Cerebellar cortex (tissue), 1 donor: ENCODE data around the gene MSI2.

Experiments
- DNase-seq: peaks from one replicate; pipeline ENCODE4 v3.0.0-alpha.2; 2015; ENCODE audit warnings: low spot score

The MSI2 gene

DNA sequence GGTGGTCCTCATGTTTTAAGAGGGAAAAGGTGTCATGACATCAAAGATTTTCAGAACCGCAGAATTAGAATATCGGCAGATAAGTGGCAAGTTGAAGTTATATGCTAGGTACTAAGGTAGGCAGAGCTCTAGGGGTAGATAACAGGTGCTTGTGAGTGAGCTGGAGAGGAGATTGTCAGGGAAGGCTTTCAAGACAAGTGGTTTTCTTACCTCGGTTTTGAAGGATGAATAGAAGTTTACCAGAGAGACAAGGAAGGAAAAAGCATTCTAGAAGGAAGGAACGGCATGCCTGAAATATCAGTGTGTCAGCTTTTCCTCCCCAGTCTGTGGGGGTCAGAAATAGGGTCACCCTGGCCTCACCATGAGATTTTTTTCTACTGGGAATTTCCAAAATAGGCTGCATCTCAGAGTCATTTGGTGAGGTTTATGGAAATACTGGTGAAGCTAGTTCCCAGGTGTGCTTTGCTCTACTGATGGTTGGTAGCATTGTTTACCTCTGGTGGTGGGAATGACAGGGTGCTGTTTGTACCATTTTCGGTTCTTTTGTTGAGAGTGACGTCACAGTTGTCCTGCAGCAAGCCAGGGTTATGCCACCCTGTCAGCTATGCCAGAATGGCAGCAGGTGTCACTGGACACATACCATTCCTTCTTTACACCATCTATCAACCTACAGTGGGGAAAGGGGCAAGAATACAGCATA is 112.5 kb downstream of the MSI2 start:
- no peak for DNase-seq

DNA sequence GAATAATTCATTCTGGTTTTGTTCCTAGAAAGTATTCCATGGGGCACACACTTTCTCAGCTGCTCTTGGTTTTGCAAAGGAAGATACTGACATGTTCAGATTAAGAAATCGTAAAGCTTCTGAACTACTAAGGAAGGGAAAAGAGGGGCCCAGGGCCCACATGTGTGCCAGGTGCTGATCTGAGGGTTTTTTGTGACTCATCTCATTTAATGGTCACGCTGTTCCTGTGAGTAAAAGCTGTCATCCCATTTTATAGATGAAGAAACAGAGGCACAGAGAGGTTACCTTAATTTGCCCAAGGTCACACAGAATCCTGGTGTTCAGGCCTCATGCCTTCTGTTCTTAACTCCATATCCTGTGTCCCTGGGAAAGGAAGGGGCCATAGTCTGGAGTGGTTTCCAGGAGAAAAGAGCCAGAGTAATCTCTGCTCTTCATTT is 113.2 kb downstream of the MSI2 start:
- no peak for DNase-seq

DNA sequence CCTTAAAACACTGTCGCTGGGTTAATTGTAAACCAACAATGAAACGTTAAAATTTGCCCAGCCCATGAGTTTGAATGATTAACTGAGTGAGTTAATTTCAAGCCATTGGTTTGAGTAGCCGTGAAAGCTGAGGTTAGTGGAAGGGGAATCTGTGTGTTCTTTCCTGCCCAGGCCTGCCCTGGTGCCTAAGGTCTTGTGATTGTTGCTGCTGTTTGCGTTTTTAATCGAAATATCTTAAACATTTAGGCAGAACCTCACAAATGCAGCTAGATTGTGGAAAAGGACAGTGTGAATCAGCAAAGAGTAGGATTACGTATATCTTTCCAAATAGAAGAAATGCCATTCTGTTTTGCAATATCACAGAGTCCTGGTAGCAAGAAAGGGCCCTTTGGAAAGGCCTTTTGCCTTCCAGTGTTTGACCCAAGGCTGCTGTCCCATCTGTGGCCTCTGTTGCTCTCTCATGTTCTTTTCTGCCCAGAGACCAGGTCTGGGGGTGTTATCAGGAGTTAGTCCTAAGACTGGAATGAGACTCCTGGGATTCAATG is 113.8 kb downstream of the MSI2 start:
- DNase-seq: no peak

DNA sequence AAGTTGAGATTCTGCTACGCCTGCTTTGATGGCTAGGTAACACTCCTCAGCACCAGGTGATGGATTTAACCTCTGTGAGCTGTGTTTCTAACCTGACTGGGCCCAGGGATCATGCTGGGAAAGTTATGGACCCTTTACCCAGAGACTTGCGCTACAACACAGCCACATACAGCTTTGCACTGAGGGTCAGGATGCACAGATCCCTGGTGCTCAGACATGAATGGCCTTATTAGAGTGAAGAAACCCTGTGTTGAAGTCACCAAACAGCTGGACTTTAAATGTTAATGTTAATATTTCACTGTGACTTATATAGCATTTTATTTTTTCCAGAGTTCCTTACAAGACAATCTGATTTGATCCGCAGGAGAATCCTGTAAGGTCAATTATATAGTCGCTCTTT is 114.3 kb downstream of the MSI2 start:
- no peak for DNase-seq

DNA sequence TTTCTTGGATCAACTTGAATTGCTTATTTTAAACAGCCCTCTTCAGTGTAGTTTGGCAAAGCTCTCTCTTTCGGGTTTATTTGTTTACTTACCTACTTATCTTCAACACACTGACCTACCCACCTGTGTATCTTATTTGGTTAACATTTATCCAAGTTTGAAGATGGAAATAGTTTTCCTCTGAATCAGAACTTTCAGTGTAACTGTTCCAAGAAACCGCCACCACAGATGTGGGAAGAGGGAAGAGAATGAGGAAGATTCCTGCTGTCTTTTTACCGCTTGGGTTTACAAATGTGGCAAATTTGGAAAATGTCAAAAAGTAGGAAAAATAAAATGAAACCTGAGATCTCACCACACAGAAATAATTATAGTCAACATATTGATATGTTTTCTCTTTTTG is 115.8 kb downstream of the MSI2 start:
- no peak for DNase-seq

DNA sequence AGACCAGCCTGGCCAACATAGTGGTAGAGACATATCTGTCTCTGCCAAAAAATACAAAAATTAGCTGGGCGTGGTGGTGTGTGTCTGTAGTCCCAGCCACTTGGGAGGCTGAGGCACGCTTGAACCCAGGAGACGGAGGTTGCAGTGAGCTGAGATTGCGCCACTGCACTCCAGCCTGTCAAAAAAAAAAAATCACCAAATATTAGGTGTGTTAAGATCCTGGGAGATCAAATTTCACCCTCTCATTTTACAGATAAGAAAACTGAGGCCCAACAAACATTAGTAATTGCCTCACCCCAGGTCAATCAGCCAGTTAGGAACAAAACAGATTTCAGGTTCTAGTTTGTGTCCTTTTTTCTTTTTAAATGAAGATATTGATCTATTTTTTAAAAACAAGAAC is 116.7 kb downstream of the MSI2 start:
- no peak for DNase-seq

DNA sequence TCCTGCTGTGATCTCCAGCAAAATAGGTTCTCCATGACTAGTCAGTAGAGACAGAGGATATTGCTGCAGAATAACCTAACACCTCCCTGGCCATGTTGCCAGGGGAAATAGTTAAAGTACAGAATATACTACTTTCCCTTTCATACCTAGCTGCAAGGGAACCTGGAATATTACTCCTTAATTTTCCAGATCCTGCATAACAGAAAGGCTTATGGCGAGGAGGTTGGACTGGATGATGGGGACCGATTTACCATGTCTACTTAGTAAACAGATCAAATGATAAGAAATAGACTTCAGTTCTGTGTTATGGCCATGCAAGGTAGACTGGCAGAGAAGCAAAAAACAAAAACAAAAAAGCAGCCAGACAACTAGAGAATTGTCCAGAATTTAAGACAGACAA is 117.4 kb downstream of the MSI2 start:
- no peak for DNase-seq

DNA sequence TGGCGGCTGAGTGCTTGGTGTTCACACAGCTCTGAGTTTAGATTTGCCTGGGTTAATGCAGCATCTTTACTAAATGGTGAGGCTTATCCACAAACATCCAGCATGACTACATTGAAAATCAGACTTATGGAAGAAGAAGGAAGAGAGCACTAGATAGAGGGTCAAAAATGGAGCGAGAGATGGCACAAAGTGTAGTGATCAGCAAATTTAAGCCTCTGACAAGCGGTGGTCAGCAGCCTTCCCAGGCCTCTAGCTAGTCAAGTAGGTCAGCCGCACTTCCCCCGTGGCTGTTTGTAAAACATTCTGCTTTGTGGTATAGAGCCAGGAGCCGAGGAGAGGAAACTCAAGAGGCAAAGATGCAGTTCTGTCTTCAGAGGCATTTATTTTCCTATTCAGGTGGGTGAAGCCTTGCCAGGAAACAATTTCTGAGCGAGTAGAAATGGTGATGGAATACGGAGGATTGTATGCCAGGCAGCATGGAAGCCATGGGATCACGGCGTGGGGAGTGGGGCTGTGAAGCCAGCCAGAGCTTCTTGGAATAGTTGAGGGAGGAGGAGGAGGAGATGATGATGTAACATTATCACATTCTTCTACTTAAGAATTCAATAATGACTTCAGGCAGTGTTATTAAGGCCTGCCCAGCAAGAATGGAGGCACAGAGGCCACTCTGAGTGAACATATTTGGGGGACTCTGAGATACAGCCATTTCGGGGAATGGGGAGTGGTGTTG is 118.9 kb downstream of the MSI2 start:
- no peak for DNase-seq

DNA sequence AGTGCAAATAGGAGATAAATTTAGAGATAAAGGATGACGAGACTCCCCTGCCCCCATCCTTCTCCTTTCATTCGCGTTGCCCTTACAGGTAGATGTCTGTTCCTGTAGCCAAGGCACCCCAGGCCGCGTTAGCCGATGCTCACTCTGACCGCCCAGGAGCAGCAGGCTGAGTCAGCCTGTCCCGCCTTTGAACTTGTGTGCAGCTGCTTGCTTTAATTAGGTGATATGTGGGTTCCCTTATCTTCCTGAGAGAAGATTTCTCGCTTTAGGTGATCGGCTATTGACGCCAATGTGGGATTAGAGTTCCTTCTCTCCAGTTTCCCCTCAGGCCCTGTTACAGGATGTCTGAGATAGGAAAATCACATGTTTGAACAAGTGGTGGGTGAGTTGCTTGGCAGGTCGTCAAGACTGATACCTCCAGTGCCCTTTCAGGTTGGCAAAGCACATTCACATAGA is 119.5 kb downstream of the MSI2 start:
- no peak for DNase-seq

DNA sequence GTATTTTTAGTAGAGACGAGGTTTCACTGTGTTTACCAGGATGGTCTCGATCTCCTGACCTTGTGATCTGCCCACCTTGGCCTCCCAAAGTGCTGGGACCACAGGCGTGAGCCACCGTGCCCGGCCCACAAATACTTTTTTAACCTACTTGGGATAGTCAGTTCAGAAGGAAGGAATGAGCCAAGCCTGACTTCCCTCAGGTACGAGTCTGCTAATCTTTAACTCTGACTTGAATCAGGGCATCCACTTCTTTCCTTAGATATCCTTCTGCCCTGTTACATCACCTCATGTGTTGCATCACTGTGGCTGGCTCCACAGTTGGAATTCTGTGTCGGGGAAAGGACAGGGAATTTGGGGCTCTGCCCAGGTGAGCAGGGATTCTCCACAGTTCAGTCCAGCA is 120.8 kb downstream of the MSI2 start:
- DNase-seq: no peak

DNA sequence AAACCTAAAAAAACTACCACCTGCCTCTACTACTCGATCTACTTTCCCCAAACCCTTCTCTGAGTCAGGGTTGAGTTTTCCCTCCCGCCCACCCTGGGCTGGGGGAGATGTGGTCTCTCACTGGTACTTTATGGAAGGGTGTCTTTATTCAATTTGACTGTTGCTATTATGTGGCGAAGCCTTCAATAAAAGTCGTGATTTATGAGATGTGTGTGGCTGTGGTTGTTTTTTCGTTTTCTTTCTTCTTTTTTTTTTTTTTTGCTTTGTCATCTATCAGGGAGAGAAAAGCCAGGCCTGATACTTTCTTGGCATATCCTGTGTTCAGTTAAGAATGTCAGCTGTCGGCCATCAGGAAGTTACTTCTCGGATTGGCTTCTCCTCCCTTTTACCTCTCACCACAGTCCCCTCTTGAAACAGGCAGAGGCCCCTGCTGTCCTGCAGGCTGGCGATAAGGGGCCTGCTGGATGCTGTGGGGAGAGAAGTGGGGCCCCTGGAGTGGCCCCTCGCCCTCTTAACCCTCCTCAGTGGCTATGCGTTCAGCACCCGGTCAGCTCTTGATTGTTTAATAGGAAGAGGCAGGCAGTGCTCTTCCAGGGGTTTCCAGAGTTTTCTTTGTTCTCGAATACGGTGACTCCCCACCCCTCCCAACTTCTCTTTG is 123.0 kb downstream of the MSI2 start:
- DNase-seq: no peak

DNA sequence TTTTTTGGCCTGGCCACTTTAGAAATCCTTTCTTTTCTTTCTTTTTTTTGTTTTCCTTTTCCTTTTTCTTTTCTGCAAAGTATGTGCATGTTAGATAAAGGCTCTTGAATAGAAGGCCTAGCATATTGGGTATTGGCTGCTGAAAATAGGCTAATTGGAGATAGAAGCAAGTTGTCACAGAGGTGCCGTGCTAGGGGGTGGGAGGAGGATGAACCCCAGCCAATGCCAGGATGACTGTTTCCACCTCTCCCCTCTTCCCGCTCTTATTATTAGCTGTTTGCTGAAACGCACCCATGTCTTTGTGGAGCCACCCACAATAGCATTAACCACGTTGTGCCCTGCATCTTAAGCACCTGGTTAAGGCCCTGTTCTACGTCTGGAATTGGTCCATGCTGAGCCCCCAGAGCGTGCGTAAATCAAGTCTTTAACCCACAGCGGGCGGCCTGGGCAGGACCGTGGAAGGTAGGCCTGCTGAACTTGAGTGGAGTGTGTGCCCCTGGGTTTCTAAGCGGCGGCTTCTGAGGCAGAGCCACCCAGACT is 123.6 kb downstream of the MSI2 start:
- no peak for DNase-seq

DNA sequence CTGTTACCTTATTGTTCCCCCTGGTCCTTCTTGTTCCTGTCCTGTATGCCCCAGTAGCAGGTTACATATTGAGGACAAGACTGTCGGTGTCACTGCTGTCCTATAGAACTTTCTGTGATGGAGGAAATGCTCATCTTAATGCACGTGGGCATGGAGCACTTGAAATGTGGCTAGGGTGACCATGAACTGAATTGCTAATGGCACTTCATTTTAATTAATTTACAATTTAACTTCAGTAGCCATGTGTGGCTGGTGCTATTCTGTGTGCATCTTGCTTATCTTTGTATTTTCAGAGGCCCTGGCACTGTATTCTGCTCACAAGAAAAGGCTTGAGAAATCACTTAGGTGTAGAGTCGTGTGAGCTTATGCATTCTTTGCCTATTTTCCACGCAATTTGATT is 125.2 kb downstream of the MSI2 start:
- DNase-seq: no peak

DNA sequence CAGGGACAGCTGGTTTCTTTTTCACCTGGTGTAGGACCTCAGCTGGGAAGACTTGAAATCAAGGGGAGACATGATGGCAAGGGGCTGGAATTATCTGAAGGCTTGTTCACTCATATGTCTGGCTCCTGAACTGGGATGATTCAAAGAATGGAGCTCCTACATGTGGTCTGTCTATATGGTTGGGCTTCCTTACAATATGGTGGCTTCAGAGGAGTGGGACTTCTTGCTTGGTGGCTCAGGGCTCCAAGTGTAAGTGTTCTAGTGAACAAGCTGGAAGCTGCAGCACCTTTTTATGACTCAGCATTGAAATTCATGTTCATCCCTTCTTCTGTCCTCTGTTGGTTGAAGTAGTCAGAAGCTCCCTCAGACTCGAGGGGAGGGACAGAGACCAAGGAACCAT is 127.9 kb downstream of the MSI2 start:
- DNase-seq: no peak

DNA sequence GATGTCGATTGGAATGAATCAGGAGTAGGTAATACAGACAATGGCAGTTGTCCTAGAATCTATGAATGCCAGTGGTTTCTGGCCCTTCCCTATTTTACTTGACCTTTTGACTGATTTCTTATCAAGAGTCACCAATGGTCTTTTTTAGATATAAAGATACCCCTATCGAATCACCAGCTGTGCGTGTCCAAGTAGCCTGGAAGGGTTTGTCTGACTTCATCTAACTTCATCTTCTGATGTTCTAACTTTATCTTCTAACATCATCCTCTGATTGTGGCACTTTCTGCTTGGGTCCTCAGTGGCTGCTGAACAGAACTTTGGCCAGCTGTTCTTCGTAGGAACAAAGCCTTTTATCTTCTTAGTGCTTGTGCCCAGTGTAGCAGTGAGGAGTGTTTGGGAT is 129.7 kb downstream of the MSI2 start:
- no peak for DNase-seq

DNA sequence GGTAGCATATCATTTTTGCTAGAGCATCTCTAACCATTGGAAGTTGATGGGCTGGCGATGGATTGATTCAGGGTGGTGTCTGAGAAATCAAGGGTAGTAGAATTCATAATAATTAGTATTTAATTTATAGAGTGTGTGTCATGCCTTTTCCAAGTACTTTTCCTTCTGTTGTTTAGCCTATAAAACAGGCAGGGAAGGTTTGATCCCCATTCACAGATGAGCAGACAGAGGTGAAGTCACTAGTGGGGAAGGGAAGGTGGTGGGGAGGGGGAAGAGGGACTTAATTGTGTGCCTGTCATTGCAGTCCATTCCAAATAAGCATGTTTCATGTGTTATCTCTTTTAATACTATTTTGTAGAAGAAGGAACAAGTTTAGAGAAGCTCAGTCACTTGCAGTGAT is 131.3 kb downstream of the MSI2 start:
- no peak for DNase-seq

DNA sequence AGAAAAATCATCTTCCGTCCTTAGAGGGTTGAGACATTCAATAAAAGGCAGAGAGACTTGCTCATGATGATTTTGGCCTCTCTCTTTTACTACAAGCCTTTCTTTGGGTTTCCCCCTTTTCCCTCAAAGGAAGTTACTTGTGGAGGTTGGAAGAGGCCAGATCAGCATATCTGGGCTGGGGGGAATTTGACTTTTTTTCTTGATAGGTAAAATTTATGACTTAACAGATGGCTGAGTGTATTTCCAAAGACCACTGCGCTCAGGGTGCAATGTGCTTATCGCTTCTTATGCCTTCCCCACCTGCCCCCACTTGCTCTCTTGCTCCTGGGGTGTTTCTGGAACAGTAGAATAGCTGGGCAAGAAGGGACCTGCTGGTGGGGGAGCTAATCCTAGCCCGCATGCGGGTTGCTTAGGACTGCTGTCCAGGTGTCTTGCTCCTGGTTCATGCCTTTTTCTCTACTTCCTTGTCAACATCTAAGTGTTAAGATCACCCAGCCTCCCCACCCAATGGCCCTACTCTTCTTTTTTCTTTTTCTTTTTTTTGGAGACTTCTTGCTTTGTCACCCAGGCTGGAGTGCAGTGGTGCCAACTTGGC is 131.9 kb downstream of the MSI2 start:
- no peak for DNase-seq

DNA sequence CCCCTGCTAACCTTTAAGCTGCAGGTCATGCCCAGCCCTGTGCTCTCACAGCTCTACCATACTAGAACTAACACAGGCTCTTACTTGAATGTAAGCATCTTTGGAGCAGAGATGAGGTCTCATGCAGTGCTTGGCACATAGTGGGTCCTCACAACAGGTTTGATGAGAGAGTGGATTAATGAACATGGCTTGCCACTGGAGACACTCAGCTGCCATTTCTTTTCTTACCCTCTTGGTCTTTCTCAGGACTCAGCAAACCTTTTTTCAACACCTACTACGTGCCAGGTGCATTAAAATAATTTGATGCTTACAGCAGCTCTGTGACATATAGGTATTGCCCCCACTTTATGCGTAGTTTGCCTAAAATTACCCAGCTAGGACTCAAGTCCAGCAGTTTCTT is 133.2 kb downstream of the MSI2 start:
- DNase-seq: no peak

DNA sequence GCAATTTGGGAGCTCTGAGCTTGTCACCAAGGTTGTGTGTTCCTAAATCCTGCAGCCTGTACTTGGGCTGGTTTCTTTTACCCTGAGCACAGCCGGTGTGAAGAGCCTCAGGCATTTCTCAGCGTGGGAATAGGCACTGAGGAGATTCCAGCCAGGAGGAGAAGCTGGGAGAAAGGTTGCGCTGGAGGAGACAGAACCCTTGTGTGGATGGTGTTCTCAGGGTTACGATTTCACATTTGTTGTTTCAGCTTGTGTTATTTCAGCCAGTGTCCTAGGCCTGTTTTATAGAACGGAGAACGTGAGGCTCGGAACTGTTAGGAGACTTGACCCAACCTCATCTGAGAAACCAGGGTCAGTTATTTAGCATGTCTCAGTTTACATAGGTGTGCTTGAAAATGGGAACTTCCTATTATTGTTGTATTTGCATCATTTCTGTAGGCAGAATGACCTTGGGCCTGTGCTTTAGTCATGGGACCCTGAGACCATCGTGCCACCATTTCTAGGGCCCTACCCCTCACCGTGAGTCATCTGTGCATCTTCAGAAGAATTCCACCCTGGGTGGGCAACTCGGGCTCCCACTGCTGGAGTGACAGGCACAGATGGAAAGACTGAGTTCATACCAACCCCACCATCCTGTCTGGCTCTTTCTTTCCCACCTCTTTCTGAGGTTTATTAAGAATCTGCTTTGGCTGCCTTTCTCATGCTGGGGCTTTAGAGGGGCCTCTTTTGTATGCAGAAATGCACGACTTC is 134.9 kb downstream of the MSI2 start:
- DNase-seq: no peak

DNA sequence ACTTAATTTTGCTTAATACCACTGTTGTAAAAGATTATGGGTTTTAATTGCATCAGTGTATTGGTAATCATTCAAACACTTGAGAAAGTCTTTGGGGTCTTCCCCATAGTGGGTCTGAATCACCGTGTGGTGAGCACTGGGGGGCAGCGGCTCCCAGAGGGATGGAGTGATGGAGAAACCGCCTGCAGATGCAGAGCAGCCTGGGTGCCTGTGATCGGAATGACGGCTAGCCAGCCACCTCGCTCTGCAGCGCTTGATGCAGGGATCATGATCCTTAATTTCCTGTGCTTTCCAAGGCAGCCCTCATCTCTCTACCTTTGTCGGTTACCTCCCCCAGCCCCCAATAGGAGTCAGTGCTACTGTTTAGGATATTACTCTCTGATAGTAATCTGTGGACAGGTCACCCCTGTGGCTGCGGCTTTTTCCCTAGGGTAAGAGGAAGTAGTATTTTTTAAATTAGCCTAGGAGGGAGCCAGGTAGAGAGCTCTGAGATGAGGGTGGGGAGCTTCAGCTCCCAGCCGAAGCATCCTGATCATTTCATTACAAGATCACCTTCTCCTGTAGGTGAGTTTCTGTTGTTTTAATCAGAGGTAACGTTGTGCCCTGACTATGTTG is 135.6 kb downstream of the MSI2 start:
- no peak for DNase-seq

DNA sequence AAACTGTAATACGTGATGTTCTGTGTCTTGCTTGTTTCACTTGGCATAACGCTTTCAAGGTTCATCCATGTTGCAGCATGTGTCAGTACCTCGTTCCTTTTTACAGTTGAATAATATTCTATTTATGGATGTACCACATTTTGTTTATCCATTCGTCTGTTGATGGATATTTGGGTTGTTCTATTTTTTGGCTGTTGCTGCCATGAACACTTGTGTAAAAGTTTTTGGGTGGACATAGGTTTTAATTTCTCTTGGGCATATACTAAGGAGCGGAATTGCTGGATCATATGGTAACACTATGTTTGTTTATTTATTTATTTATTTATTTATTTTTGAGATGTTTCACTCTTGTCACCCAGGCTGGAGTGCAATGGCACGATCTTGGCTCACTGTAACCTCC is 137.0 kb downstream of the MSI2 start:
- no peak for DNase-seq
